Hepatocyte (in vitro differentiated cells): Measurements from ENCODE around the gene SLC38A11. TPM values are rescaled to one million over a fixed set of nuclear protein-coding genes. Genes with fewer than 3 reads are reported as not detected.
A peak's percentile ranks its signal among the peaks of the same experiment; 100 is the strongest.

ENCODE experiments used
- DNase-seq: peaks from one replicate; pipeline ENCODE4 v3.0.0-alpha.2; 2016; ENCODE audit warnings: low spot score
- H2AFZ ChIP-seq: fragments of 200-600 bp; sonication (generic); 2 replicates; pipeline ENCODE4 v1.6.0; 2016; ENCODE audit warnings: antibody characterized with exemption, mild to moderate bottlenecking
- H3K27ac ChIP-seq: fragments of 200-600 bp; sonication (generic); 2 replicates; pipeline ENCODE4 v1.5.1; 2016; ENCODE audit warnings: mild to moderate bottlenecking
- H3K27me3 ChIP-seq: fragments of 200-600 bp; sonication (generic); 2 replicates; pipeline ENCODE4 v1.6.1; 2016
- H3K36me3 ChIP-seq: fragments of 200-600 bp; sonication (generic); replicated peaks from 2 replicates; pipeline ENCODE4 v1.5.1; 2016; ENCODE audit warnings: low read depth; ENCODE audit not compliant: insufficient read depth
- H3K4me1 ChIP-seq: fragments of 200-600 bp; sonication (generic); 2 replicates; pipeline ENCODE4 v1.5.1; 2016; ENCODE audit warnings: mild to moderate bottlenecking, moderate library complexity; ENCODE audit not compliant: insufficient read depth
- H3K4me2 ChIP-seq: fragments of 200-600 bp; sonication (generic); 2 replicates; pipeline ENCODE4 v1.6.0; 2016
- H3K4me3 ChIP-seq: fragments of 200-600 bp; sonication (generic); 2 replicates; pipeline ENCODE4 v1.5.1; 2016; ENCODE audit warnings: mild to moderate bottlenecking
- H3K79me2 ChIP-seq: fragments of 200-600 bp; sonication (generic); 2 replicates; pipeline ENCODE4 v1.6.0; 2017; ENCODE audit warnings: mild to moderate bottlenecking
- H3K9me2 ChIP-seq: fragments of 200-600 bp; sonication (generic); replicated peaks from 2 replicates; pipeline ENCODE4 v1.6.0; 2017; ENCODE audit warnings: mild to moderate bottlenecking; ENCODE audit not compliant: insufficient read depth
- H3K9me3 ChIP-seq: fragments of 200-600 bp; sonication (generic); 2 replicates; pipeline ENCODE4 v1.5.1; 2016; ENCODE audit warnings: low read depth, mild to moderate bottlenecking
- H4K20me1 ChIP-seq: fragments of 200-600 bp; sonication (generic); 2 replicates; pipeline ENCODE4 v1.6.0; 2016; ENCODE audit warnings: mild to moderate bottlenecking; ENCODE audit not compliant: insufficient read depth, poor library complexity, severe bottlenecking
- EZH2 ChIP-seq: fragments of 200-600 bp; sonication (generic); IDR thresholded peaks from 2 replicates; pipeline ENCODE4 v1.6.1; 2016; ENCODE audit warnings: antibody characterized with exemption, mild to moderate bottlenecking, borderline replicate concordance
- EZH2phosphoT487 ChIP-seq: fragments of 200-600 bp; sonication (generic); IDR thresholded peaks from one replicate; pipeline ENCODE4 v1.6.1; 2018; ENCODE audit warnings: antibody characterized with exemption, mild to moderate bottlenecking, low read depth, moderate library complexity; ENCODE audit not compliant: unreplicated experiment, severe bottlenecking
- WGBS: methylation state at CpG from one replicate; pipeline ENCODE4 v1.1.6; 2016; ENCODE audit warnings: low lambda C conversion rate; ENCODE audit errors: missing lambda C conversion rate; 5-methylcytosine and 5-hydroxymethylcytosine counted together
- polyA plus RNA-seq: library from polyadenylated mRNA; unstranded; fragments of >200 nt; fragmentation: Nextera tagmentation; extraction: Ambion mirVana; gene quantifications from 2 replicates; pipeline ENCODE4 v1.2.1, GENCODE V29; 2016
- total RNA-seq: library from RNA; depleted of rRNA; stranded (reverse); fragments of >200 nt; gene quantifications from 2 replicates; pipeline ENCODE4 v1.2.3, GENCODE V29; 2014
- TF ChIP-seq, protein P1 (sequence below): fragments of 200-600 bp; sonication (generic); IDR thresholded peaks from 2 replicates; pipeline ENCODE4 v1.5.1; 2016; ENCODE audit warnings: antibody characterized with exemption, mild to moderate bottlenecking; ENCODE audit not compliant: poor library complexity

Gene SLC38A11
- total and polyA plus RNA-seq, 2 experiments from 2014 or later, result 7.7 to 8.4 TPM

- Histone ChIP-seq H3K9me3 (no peaks in the 10 kb centered on the region), H2AFZ (no peak overlapping the region), H3K36me3 (no peaks in the 10 kb centered on the region), H3K27me3 (no peaks in the 10 kb centered on the region), H3K27ac (no peak overlapping the region), H3K4me3 (no peak overlapping the region), H3K79me2 (no peaks in the 10 kb centered on the region), H4K20me1 (no peaks in the 10 kb centered on the region), H3K4me2 (no peak overlapping the region), H3K4me1 (no peaks in the 10 kb centered on the region), H3K9me2 (no peaks in the 10 kb centered on the region)
- 79% methylated on average over 2 of the region's 2 CpGs for WGBS
- TF ChIP-seq, protein P1, sequence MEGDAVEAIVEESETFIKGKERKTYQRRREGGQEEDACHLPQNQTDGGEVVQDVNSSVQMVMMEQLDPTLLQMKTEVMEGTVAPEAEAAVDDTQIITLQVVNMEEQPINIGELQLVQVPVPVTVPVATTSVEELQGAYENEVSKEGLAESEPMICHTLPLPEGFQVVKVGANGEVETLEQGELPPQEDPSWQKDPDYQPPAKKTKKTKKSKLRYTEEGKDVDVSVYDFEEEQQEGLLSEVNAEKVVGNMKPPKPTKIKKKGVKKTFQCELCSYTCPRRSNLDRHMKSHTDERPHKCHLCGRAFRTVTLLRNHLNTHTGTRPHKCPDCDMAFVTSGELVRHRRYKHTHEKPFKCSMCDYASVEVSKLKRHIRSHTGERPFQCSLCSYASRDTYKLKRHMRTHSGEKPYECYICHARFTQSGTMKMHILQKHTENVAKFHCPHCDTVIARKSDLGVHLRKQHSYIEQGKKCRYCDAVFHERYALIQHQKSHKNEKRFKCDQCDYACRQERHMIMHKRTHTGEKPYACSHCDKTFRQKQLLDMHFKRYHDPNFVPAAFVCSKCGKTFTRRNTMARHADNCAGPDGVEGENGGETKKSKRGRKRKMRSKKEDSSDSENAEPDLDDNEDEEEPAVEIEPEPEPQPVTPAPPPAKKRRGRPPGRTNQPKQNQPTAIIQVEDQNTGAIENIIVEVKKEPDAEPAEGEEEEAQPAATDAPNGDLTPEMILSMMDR, result no peak
- no peak for TF ChIP-seq EZH2
- no peak for TF ChIP-seq EZH2phosphoT487
- no peak for DNase-seq
Observed at GRCh38 chr2:164969909-164970690, 14.8 kb upstream of the SLC38A11 start.

DNA sequence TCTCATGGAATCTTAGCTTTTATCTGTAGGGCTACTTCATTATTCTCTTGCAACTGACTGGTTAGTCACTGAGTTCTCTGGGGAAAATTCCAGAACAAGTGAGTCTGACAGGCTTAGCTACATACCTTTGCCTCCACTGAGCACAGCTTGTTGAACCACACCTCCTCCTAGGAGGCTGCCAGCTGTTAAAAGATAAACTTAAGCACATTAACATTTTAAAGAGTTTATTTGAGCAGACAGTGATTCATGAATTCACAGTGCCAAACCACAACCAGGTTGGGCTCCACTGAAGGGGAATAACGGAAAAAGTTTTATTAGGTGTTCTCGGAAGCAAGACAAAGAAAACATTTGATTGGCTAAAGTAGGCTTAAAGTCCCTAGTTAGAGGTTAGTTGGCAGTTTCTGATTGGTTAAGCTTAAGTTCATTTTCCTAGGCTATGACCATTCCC, 12.5 kb upstream of the SLC38A11 start:
- H3K79me2 ChIP-seq, result no peaks in the 10 kb centered on the region
- no peaks in the 10 kb centered on the region for H3K27me3 ChIP-seq
- no peak overlapping the region for H3K4me3 ChIP-seq
- no peaks in the 10 kb centered on the region for H3K9me3 ChIP-seq
- TF ChIP-seq, protein P1, result no peak
- TF ChIP-seq EZH2phosphoT487 (no peak), EZH2 (no peak)
- peak; percentile 64 for DNase-seq
- H3K27ac ChIP-seq, result peak overlapping the region; percentile 35
- no peaks in the 10 kb centered on the region for H3K36me3 ChIP-seq
- H3K4me2 ChIP-seq, result no peak overlapping the region
- H4K20me1 ChIP-seq, result no peaks in the 10 kb centered on the region
- 66% methylated on average over 2 of the region's 2 CpGs for WGBS
- H3K9me2 ChIP-seq, result no peaks in the 10 kb centered on the region
- no peaks in the 10 kb centered on the region for H3K4me1 ChIP-seq
- H2AFZ ChIP-seq, result no peak overlapping the region

DNA sequence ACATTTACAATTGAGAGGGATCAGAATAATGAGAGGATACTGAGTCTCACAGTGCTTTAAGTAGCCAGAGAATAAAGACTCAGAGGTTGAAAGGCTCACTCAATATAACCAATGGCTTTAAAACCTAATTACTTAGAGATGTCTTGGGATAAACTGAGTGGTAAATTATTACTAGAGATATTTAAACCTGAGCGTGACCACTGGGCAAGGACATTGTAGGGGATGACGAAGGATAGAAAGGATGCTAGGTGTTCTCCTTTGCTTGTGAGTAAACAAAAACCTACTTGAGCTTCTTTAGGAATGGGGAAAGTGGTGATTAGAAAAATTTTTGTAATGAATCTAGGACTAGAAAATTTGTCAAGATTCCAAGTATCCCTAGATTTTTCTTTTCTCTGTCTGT, 12.0 kb upstream of the SLC38A11 start:
- Histone ChIP-seq H3K27ac (peak overlapping the region; percentile 18), H3K4me2 (no peak overlapping the region)

More for the DNA sequence above, 12.0 kb upstream of the SLC38A11 start:
- Histone ChIP-seq H2AFZ (no peak overlapping the region), H3K9me3 (no peaks in the 10 kb centered on the region), H3K4me1 (no peaks in the 10 kb centered on the region), H4K20me1 (no peaks in the 10 kb centered on the region), H3K9me2 (no peaks in the 10 kb centered on the region), H3K27me3 (no peaks in the 10 kb centered on the region), H3K4me3 (no peak overlapping the region), H3K79me2 (no peaks in the 10 kb centered on the region), H3K36me3 (no peaks in the 10 kb centered on the region)
- 93% methylated on average over 2 of the region's 2 CpGs for WGBS
- TF ChIP-seq, protein P1, result no peak
- no peak for TF ChIP-seq EZH2phosphoT487
- no peak for TF ChIP-seq EZH2
- no peak for DNase-seq
